Measurements from ENCODE around the gene MTUS2.
"Not testable (repeated sequence)": the region's sequence is repeated elsewhere in the genome, so short reads cannot be mapped to it uniquely, and the experiment has no call there.

MTUS2 gene

GRCh38 chr13:28958018-28958417 is 137.9 kb downstream of the MTUS2 start:
- DNase-seq (ENCODE audit: low read depth, low spot score) = no peak

- DNase-seq (ENCODE audit: low read depth, low spot score) = no peak
Measured at GRCh38 chr13:28958441-28958840, 138.3 kb downstream of the MTUS2 start.

GRCh38 chr13:28964052-28964451 is 143.9 kb downstream of the MTUS2 start:
- DNase-seq (ENCODE audit: low read depth, low spot score) = no peak

- no peak for DNase-seq (ENCODE audit: low read depth, low spot score)
Measured at GRCh38 chr13:28964803-28965202, 144.7 kb downstream of the MTUS2 start.

- no peak for DNase-seq (ENCODE audit: low read depth, low spot score)
Measured at GRCh38 chr13:28967029-28967915, 147.1 kb downstream of the MTUS2 start.

GRCh38 chr13:28976195-28976594 is 156.1 kb downstream of the MTUS2 start:
- DNase-seq (ENCODE audit: low read depth, low spot score) = no peak

- DNase-seq (ENCODE audit: low read depth, low spot score) = no peak
Measured at GRCh38 chr13:28976636-28977035, 156.5 kb downstream of the MTUS2 start.

GRCh38 chr13:28978574-28978973 is 158.4 kb downstream of the MTUS2 start:
- no peak for DNase-seq (ENCODE audit: low read depth, low spot score)

GRCh38 chr13:28981530-28981929 is 161.4 kb downstream of the MTUS2 start:
- no peak for DNase-seq (ENCODE audit: low read depth, low spot score)

GRCh38 chr13:28983641-28984040 is 163.5 kb downstream of the MTUS2 start:
- DNase-seq (ENCODE audit: low read depth, low spot score) = no peak

- DNase-seq (ENCODE audit: low read depth, low spot score) = no peak
Measured at GRCh38 chr13:28984326-28984725, 164.2 kb downstream of the MTUS2 start.

- DNase-seq (ENCODE audit: low read depth, low spot score) = no peak
Measured at GRCh38 chr13:28984825-28985224, 164.7 kb downstream of the MTUS2 start.

GRCh38 chr13:28990378-28990777 is 170.2 kb downstream of the MTUS2 start:
- not testable (repeated sequence) for DNase-seq (ENCODE audit: low read depth, low spot score)

- DNase-seq (ENCODE audit: low read depth, low spot score) = no peak
Measured at GRCh38 chr13:28991764-28992163, 171.6 kb downstream of the MTUS2 start.

GRCh38 chr13:29000826-29001225 is 180.7 kb downstream of the MTUS2 start:
- no peak for DNase-seq (ENCODE audit: low read depth, low spot score)

GRCh38 chr13:29005035-29005762 is 185.1 kb downstream of the MTUS2 start:
- no peak for DNase-seq (ENCODE audit: low read depth, low spot score)

GRCh38 chr13:29005763-29006120 is 185.6 kb downstream of the MTUS2 start:
- DNase-seq (ENCODE audit: low read depth, low spot score) = no peak

GRCh38 chr13:29006359-29006850 is 186.3 kb downstream of the MTUS2 start:
- DNase-seq (ENCODE audit: low read depth, low spot score) = no peak

GRCh38 chr13:29008296-29008695 is 188.2 kb downstream of the MTUS2 start:
- no peak for DNase-seq (ENCODE audit: low read depth, low spot score)

- no peak for DNase-seq (ENCODE audit: low read depth, low spot score)
Measured at GRCh38 chr13:29020314-29020713, 200.2 kb downstream of the MTUS2 start.

GRCh38 chr13:29021311-29021710 is 201.2 kb downstream of the MTUS2 start:
- no peak for DNase-seq (ENCODE audit: low read depth, low spot score)

GRCh38 chr13:29021717-29022116 is 201.6 kb downstream of the MTUS2 start:
- DNase-seq (ENCODE audit: low read depth, low spot score) = no peak

GRCh38 chr13:29022410-29022809 is 202.3 kb downstream of the MTUS2 start:
- no peak for DNase-seq (ENCODE audit: low read depth, low spot score)
